GM15510 (cell line): ENCODE results near the gene FAIM2.

Source experiments
- POLR2A ChIP-seq: IDR thresholded peaks from 3 replicates; pipeline ENCODE4 v1.6.1; 2011; ENCODE audit warnings: borderline replicate concordance; ENCODE audit not compliant: insufficient read length; ENCODE audit errors: extremely low read depth

The FAIM2 gene

GRCh38 chr12:49916129-49916919 is 12.6 kb upstream of the FAIM2 start:
- no peak for TF ChIP-seq POLR2A

GRCh38 chr12:49912345-49913255 is 8.9 kb upstream of the FAIM2 start:
- TF ChIP-seq POLR2A: no peak

DNA sequence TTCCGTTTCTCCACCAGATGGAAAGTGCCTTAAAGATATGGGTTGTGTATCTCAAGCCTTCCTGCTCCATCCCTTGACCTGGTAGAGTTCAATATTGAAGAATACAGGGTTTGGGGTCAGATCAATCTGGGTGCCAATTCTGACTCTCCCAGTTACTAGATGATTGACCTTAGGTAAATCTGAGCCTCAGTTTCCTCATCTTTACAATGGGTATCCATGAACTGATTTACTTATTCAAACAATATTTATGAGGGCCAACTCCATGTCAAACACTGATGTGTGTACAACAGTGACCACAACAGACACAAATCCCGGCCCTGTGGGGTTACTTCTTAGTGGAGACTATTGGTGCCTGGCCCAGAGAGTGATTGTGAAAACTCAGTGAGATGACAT is 7.5 kb upstream of the FAIM2 start:
- TF ChIP-seq POLR2A: no peak

- TF ChIP-seq POLR2A: no peak
Measured at GRCh38 chr12:49910331-49911212, 6.9 kb upstream of the FAIM2 start.

DNA sequence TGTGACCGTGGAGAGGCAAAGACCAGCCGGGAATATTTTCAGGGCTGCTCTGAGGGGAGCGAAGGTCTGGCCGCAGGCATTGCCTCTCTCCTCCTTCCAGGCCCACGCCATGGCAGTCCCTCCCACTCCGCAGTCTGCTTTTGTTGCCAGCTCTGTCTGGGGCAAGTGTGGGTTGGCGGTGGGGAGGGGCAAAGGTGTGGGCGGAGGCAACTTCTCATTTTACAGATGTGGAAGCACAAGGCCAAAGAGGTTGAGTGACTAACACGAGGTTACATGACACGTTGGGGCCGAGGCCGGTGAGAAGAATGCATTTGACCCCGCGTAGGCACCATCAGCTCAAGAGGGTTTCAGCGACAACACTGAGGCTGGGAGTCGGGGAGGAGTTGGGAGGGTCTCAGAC is 6.1 kb upstream of the FAIM2 start:
- TF ChIP-seq POLR2A: no peak

DNA sequence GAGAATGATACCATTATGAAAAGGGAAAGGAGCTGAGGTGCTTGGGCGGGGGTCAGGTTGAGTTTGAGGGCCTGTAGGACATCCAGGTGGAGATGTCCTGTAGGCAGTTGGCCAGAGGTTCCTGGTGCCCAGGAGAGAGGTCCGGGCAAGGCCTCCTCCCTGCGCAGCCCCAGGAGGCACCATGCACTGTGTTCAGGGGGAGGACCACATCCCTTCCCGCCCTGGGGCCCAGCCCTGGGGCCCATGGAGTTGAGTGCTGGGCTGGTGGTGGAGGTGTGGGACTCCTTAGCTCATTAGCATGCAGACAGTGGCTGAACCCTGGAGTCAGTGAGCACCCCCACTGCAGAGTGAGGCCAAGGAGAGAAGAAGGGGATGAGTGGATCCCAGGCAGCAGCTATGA is 5.7 kb upstream of the FAIM2 start:
- no peak for TF ChIP-seq POLR2A

GRCh38 chr12:49907352-49907751 is 3.7 kb upstream of the FAIM2 start:
- TF ChIP-seq POLR2A: no peak

GRCh38 chr12:49905718-49906314 is 2.1 kb upstream of the FAIM2 start:
- no peak for TF ChIP-seq POLR2A

GRCh38 chr12:49904601-49905000 is 901 bp upstream of the FAIM2 start:
- TF ChIP-seq POLR2A: no peak

GRCh38 chr12:49903351-49903699 is 375 bp downstream of the FAIM2 start:
- TF ChIP-seq POLR2A: no peak

DNA sequence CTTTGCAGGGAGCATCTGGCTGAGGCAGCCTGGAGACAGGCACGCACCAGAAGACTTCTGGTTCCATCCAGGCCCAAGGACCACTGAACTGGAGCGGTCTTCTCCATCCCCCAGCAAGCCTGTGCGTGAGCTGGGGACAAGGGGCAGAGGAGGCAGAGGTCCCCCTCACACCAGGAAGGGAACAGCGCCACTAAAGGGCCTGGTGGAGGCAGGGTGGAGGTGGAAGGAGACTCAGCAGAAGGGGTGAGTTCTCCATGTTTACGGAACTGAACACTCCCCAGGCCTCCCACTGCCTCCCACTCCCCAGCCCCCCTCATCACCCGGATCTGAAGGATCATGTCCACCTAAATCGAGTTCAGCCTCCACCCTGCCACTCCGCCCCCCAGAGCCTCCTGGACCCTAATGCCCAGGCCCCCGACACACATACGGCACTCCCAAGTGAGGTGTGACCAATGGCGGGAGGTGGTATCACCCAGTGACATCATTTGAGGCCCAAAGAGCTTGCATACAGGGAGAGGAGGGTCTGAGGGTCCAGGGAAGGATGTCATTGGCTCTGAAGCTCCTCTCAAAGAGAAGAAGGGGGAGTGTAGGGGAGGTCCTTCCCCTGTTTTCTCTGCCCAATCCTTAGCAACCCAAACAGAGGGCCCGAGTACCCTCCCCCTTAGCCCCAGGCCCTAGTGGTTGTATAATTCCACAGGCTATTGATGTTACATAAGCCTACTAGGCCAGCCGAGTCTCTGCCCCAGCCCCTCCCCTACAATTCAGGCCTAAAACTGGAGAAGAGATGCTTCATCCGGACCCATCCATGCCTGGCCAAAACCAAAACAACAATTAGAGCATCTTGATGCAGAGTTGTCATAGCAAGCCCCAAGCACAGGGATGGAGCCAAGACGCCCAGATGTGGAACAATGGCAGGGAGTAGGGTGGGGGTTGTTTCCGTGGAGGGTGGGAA is 1.0 kb downstream of the FAIM2 start:
- TF ChIP-seq POLR2A: no peak

DNA sequence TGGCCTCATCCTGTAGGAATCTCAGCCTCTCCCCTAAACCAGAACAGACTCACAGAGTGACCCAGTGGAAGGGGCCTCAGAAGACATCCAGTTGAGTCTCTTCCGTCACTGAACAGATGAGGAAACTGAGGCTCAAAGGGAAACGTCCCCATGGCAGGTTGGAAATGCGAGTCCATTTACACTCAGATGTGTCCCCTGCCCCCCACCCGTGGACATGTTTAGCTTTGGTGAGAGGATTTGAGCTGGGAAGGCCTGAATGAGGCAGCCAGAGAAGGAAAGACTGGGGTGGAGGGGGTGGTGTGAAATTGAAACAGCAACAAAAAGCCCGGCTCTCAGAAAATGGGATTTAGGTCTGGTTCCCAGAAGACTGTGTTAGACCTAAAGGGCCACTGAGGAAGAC is 1.7 kb downstream of the FAIM2 start:
- TF ChIP-seq POLR2A: no peak

DNA sequence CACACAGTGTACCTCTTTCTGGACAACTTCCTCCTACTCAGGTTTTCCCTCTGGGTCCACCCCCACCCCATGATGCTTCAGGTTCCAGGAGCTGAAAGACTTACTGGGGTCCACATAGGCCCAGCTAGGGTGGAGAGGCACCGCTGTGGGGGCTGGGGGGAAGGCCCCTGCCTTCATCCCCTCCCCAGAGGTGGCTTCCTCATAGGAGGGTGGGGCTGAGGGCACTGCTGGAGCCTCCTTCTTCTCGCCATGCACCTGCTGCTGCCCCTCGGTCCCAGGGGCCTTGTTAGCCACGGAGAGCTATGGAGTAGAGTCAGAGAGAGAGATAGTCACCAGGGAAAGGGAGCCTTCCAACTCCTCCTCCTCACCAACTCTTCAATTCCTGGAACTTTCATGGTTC is 2.7 kb downstream of the FAIM2 start:
- no peak for TF ChIP-seq POLR2A
